Measurements from ENCODE around the gene TRAF4.

TRAF4 gene

GRCh38 chr17:28702752-28703150, 41.1 kb upstream of the TRAF4 start:
- ChIA-PET CTCF (no interaction called here), POLR2A (interaction anchor here (0.7 to 1.6 kb wide), 2 partner anchors 9 to 24 kb away, joined by 3 to 7 read pairs; partner anchors contain the start of gene PROCA1)
- H3K4me3 ChIP-seq (ENCODE audit: low read depth, low read length) = no peak overlapping the region
- no peak for TF ChIP-seq CTCF (IDR thresholded peaks at IDR 0.05; ENCODE audit: insufficient read depth, low read length, missing control alignments)
- no peak for DNase-seq (ENCODE audit: low read depth, low spot score)

- no peak overlapping the region for H3K4me3 ChIP-seq (ENCODE audit: low read depth, low read length)
- no peak for TF ChIP-seq CTCF (IDR thresholded peaks at IDR 0.05; ENCODE audit: insufficient read depth, low read length, missing control alignments)
- ChIA-PET CTCF (interaction anchor here (0.5 kb wide), 1 partner anchor 22 kb away, joined by 3 read pairs; no protein-coding TSS in a partner anchor), POLR2A (interaction anchor here (1.6 kb wide), 1 partner anchor 8 kb away, joined by 7 read pairs; the partner anchor contains the start of gene PROCA1)
- DNase-seq (ENCODE audit: low read depth, low spot score) = no peak
Measured at GRCh38 chr17:28703552-28704218, 40.1 kb upstream of the TRAF4 start.

GRCh38 chr17:28704219-28704858, 39.5 kb upstream of the TRAF4 start:
- POLR2A ChIA-PET = no interaction called here
- CTCF ChIA-PET = interaction anchor here (0.5 kb wide), 1 partner anchor 23 kb away, joined by 3 read pairs; no protein-coding TSS in a partner anchor
- no peak overlapping the region for H3K4me3 ChIP-seq (ENCODE audit: low read depth, low read length)
- no peak for TF ChIP-seq CTCF (IDR thresholded peaks at IDR 0.05; ENCODE audit: insufficient read depth, low read length, missing control alignments)
- no peak for DNase-seq (ENCODE audit: low read depth, low spot score)

GRCh38 chr17:28705074-28705659, 38.6 kb upstream of the TRAF4 start:
- no peak overlapping the region for H3K4me3 ChIP-seq (ENCODE audit: low read depth, low read length)
- no peak for DNase-seq (ENCODE audit: low read depth, low spot score)
- POLR2A ChIA-PET = no interaction called here
- CTCF ChIA-PET = interaction anchor here (1.5 kb wide), 1 partner anchor 14 kb away, joined by 3 read pairs; no protein-coding TSS in a partner anchor
- TF ChIP-seq CTCF (IDR thresholded peaks at IDR 0.05; ENCODE audit: insufficient read depth, low read length, missing control alignments) = no peak

- no peak for DNase-seq (ENCODE audit: low read depth, low spot score)
- ChIA-PET CTCF (interaction anchor here (1.5 kb wide), 1 partner anchor 15 kb away, joined by 3 read pairs; no protein-coding TSS in a partner anchor), POLR2A (no interaction called here)
- TF ChIP-seq CTCF (IDR thresholded peaks at IDR 0.05; ENCODE audit: insufficient read depth, low read length, missing control alignments) = no peak
- H3K4me3 ChIP-seq (ENCODE audit: low read depth, low read length) = no peak overlapping the region
Measured at GRCh38 chr17:28705728-28706334, 38.0 kb upstream of the TRAF4 start.

Measured in AG04449 (cell line).